ENCODE results near the gene ALDH2. TPM values are rescaled to one million over a fixed set of nuclear protein-coding genes. Genes with fewer than 3 reads are reported as not detected.
"Not testable (repeated sequence)": the region's sequence is repeated elsewhere in the genome, so short reads cannot be mapped to it uniquely, and the experiment has no call there.

ALDH2 gene
- total RNA-seq, 1 experiment from 2014 or later: not detected

DNA sequence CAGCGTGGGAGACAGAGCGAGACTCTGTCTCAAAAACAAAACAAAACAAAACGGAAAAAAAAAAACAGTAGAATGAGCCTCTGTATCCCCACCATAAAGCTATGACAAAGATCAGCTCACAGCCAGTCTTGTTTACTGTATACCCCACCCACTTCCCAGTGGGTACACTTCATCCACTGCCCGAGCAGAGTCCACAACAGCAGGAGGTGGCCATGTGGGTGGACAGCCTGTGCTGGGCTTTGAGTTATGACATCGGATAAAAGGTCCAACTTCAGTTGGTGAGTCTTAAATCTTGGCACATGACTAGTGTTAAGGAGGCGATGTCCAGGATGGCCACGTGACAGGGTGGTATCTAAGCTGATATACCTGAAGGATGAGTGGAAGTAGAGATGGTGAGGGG is 40.5 kb downstream of the ALDH2 start:
- POLR2A ChIA-PET: no interaction called here
- no peaks in the 10 kb centered on the region for H3K4me1 Mint-ChIP-seq (ENCODE audit: insufficient read depth, unreplicated experiment)
- peaks cover 4% of the 10 kb centered on the region for H3K36me3 Mint-ChIP-seq (ENCODE audit: insufficient read depth, unreplicated experiment)
- H3K9me3 Mint-ChIP-seq (ENCODE audit: unreplicated experiment): no peaks in the 10 kb centered on the region
- BruUV-seq (replicated peaks): no TSS peak
- intact Hi-C loops (cut with micrococcal nuclease): no loop called here
- no peak overlapping the region for H3K4me3 Mint-ChIP-seq (ENCODE audit: unreplicated experiment)
- H3K27ac Mint-ChIP-seq (ENCODE audit: low read depth, unreplicated experiment): no peak overlapping the region
- CTCF ChIA-PET: no interaction called here
- peaks cover 10% of the 10 kb centered on the region for H3K27me3 Mint-ChIP-seq (ENCODE audit: insufficient read depth, unreplicated experiment)
- TF ChIP-seq, protein P1, sequence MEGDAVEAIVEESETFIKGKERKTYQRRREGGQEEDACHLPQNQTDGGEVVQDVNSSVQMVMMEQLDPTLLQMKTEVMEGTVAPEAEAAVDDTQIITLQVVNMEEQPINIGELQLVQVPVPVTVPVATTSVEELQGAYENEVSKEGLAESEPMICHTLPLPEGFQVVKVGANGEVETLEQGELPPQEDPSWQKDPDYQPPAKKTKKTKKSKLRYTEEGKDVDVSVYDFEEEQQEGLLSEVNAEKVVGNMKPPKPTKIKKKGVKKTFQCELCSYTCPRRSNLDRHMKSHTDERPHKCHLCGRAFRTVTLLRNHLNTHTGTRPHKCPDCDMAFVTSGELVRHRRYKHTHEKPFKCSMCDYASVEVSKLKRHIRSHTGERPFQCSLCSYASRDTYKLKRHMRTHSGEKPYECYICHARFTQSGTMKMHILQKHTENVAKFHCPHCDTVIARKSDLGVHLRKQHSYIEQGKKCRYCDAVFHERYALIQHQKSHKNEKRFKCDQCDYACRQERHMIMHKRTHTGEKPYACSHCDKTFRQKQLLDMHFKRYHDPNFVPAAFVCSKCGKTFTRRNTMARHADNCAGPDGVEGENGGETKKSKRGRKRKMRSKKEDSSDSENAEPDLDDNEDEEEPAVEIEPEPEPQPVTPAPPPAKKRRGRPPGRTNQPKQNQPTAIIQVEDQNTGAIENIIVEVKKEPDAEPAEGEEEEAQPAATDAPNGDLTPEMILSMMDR (IDR thresholded peaks at IDR 0.05; ENCODE audit: unreplicated experiment): no peak
- DNase-seq (ENCODE audit: unreplicated experiment): no peak

DNA sequence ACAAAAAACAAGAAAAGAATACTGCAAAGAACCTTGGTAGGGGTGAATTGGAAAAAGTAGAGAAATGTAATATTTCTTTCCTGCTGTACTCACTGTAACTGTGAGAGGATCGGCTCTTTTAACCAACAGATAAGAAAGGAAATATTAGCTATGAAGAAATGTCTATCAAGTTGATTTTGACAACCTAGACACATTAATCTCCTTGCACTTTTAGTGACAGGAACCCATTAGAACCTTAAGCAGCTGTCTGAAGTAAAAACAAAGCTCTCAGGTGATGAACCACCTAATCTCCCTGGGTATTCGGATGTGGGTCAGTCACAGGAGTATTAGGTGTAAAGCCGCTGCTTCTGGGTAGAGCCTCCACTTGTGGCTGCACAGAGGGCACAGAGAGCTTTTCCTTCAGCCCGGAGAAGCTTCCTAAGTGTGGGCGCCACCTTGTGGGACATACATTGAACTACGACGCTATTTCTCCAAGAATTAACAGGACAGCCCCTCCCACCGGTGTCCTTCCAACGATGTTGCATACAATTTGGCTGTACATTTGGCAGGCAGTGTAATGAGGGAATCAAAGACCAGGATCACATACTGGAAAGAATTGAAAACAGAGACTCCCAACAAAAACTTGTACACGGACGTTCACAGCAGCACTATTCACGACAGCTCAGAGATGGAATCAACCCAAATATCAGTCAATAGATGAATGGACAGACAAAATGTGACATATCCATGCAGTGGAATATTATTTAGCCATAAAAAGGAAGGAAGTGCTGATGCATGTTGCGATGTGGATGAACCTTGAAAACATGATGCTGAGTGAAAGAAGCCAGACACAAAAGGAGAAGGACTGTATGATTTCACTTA is 46.4 kb downstream of the ALDH2 start:
- no peaks in the 10 kb centered on the region for H3K9me3 Mint-ChIP-seq (ENCODE audit: unreplicated experiment)
- no peak overlapping the region for H3K4me3 Mint-ChIP-seq (ENCODE audit: unreplicated experiment)
- no peak overlapping the region for H3K27ac Mint-ChIP-seq (ENCODE audit: low read depth, unreplicated experiment)
- no TSS peak for BruUV-seq (replicated peaks)
- CTCF ChIA-PET: interaction anchor here (0.5 to 2.1 kb wide), 42 partner anchors 9 to 790 kb away, joined by 3 to 65 read pairs (median 5); partner anchors contain the start of genes ACAD10, ALDH2 and BRAP
- POLR2A ChIA-PET: interaction anchor here (0.7 to 3.2 kb wide), 14 partner anchors 22 to 127 kb away, joined by 3 to 17 read pairs (median 5); partner anchors contain the start of genes ACAD10, BRAP and MAPKAPK5
- H3K27me3 Mint-ChIP-seq (ENCODE audit: insufficient read depth, unreplicated experiment): no peaks in the 10 kb centered on the region
- H3K4me1 Mint-ChIP-seq (ENCODE audit: insufficient read depth, unreplicated experiment): peaks cover 6% of the 10 kb centered on the region
- peak; percentile 91 for DNase-seq (ENCODE audit: unreplicated experiment)
- TF ChIP-seq, protein P1 (IDR thresholded peaks at IDR 0.05; ENCODE audit: unreplicated experiment): peak; percentile 77
- intact Hi-C loops (cut with micrococcal nuclease): loop anchor here (1.0 to 2.0 kb wide), 2 partner anchors 60 to 126 kb away; partner anchors contain the start of gene ACAD10
- peaks cover 4% of the 10 kb centered on the region for H3K36me3 Mint-ChIP-seq (ENCODE audit: insufficient read depth, unreplicated experiment)

DNA sequence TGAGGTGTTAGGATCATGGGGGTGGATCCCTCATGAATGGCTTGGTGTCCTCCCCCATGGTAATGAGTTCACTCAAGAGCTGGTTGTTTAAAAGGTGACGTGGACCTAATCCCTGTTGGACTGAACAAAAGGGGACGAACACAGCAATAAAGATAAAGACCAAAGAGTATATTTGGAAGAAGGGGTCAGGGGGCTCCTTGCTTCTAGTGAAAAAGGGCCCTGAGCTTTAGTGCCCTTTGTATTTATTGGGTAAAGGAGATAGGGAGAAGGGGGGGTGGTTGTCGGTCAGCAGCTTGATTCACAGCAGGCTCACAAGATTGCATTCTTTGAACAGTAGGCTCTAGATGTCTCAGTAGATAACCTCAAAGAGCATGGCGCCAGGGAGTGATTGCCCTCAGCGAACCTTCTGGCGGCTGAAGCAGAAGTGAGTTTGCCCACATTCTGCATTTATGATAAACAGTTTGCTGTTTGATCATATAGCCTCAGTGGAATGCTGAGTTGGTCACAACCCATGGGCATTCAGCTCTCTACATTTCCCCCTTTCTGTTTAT is 49.4 kb downstream of the ALDH2 start:
- Mint-ChIP-seq H3K27ac (ENCODE audit: low read depth, unreplicated experiment) (no peak overlapping the region), H3K4me3 (ENCODE audit: unreplicated experiment) (no peak overlapping the region), H3K27me3 (ENCODE audit: insufficient read depth, unreplicated experiment) (peaks cover 22% of the 10 kb centered on the region), H3K9me3 (ENCODE audit: unreplicated experiment) (no peaks in the 10 kb centered on the region), H3K4me1 (ENCODE audit: insufficient read depth, unreplicated experiment) (peaks cover 6% of the 10 kb centered on the region), H3K36me3 (ENCODE audit: insufficient read depth, unreplicated experiment) (no peaks in the 10 kb centered on the region)
- ChIA-PET POLR2A (no interaction called here), CTCF (interaction anchor here (3.1 kb wide), 1 partner anchor 62 kb away, joined by 26 read pairs; no protein-coding TSS in a partner anchor)
- intact Hi-C loops (cut with micrococcal nuclease): no loop called here
- TF ChIP-seq, protein P1 (IDR thresholded peaks at IDR 0.05; ENCODE audit: unreplicated experiment): no peak
- BruUV-seq (replicated peaks): no TSS peak
- no peak for DNase-seq (ENCODE audit: unreplicated experiment)

DNA sequence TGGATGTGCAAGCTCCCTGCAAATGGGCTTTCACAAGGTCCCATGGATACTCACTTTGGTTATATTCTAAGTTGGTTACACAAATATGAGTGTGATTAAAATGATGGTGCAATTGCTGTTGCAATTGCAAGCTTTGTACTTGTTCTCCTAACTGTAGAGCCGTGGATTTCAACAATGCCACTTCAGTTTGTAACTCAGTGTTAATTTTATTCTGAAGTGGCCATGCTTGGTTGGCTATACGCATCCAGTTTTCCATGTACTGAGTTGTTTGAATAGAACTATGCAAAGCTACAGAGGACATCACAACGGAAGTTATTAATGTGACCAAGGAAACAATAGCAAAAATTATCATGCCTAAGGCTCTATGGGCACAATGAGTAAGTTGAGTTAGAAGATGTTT is 50.2 kb downstream of the ALDH2 start:
- H3K9me3 Mint-ChIP-seq (ENCODE audit: unreplicated experiment); H3K36me3 Mint-ChIP-seq (ENCODE audit: insufficient read depth, unreplicated experiment); H3K4me3 Mint-ChIP-seq (ENCODE audit: unreplicated experiment); DNase-seq (ENCODE audit: unreplicated experiment); BruUV-seq (replicated peaks); H3K4me1 Mint-ChIP-seq (ENCODE audit: insufficient read depth, unreplicated experiment); intact Hi-C loops (cut with micrococcal nuclease); H3K27ac Mint-ChIP-seq (ENCODE audit: low read depth, unreplicated experiment): not testable (repeated sequence)
- ChIA-PET CTCF (interaction anchor here (0.6 to 3.1 kb wide), 3 partner anchors 63 to 149 kb away, joined by 3 to 26 read pairs (median 4); no protein-coding TSS in a partner anchor), POLR2A (interaction anchor here (1.2 kb wide), 1 partner anchor 64 kb away, joined by 4 read pairs; no protein-coding TSS in a partner anchor)
- peaks cover 29% of the 10 kb centered on the region for H3K27me3 Mint-ChIP-seq (ENCODE audit: insufficient read depth, unreplicated experiment)

All from MCF 10A (cell line).